Measurements from ENCODE around the gene TRANK1. TPM values are rescaled to one million over a fixed set of nuclear protein-coding genes. Genes with fewer than 3 reads are reported as not detected.

Gene TRANK1
- polyA plus RNA-seq, 1 donor from 2014 or later = 11.6 TPM

DNA sequence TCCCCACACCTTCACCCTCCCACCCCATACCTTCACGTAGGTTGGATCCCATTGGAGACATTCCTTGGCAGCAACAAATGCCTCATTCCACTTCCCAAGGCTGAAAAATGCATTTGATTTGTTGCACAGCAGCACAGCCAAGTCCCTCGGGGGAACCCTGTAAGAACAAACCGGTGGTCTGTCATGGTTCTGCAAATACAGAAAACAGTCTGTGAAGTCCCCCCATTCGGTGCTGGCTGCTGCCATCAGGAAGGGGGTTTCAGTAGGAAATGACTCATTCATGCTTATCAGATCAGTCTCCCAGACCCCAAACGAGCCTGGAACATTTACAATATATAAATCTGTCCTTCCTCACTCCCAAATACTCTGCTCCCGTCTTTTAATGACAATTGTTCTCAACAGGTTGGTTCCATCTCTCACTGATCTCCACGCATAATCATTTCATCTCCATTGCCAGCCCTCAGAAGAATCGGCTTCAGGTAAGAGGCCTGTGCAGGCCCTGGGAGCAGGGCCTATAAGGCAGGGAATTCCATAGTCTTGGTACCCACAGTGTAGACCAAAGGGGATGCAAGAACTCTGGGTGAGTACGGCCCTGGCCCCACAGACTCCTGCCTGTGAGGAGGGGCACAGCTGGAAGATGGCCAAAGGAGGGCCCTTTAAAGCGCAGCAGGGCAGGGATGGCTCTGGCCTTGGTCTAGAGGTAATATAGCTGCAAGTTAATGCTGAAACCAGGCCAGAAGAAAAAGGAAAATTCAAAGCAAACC is 41.6 kb downstream of the TRANK1 start:
- no peaks in the 10 kb centered on the region for H3K9me3 ChIP-seq (ENCODE audit: low read length)
- no peak overlapping the region for H3K4me2 ChIP-seq (ENCODE audit: low read length)
- H4K20me1 ChIP-seq (ENCODE audit: insufficient read depth) = no peaks in the 10 kb centered on the region
- TF ChIP-seq EP300 (conservative IDR thresholded peaks at IDR 0.05; ENCODE audit: poor library complexity, severe bottlenecking) = no peak
- no peak for TF ChIP-seq SMC3 (conservative IDR thresholded peaks at IDR 0.05; ENCODE audit: poor library complexity)
- no peak for TF ChIP-seq MXI1 (conservative IDR thresholded peaks at IDR 0.05; ENCODE audit: poor library complexity, severe bottlenecking)
- TF ChIP-seq POLR2AphosphoS5 (IDR thresholded peaks at IDR 0.05) = no peak
- TF ChIP-seq, protein P1, sequence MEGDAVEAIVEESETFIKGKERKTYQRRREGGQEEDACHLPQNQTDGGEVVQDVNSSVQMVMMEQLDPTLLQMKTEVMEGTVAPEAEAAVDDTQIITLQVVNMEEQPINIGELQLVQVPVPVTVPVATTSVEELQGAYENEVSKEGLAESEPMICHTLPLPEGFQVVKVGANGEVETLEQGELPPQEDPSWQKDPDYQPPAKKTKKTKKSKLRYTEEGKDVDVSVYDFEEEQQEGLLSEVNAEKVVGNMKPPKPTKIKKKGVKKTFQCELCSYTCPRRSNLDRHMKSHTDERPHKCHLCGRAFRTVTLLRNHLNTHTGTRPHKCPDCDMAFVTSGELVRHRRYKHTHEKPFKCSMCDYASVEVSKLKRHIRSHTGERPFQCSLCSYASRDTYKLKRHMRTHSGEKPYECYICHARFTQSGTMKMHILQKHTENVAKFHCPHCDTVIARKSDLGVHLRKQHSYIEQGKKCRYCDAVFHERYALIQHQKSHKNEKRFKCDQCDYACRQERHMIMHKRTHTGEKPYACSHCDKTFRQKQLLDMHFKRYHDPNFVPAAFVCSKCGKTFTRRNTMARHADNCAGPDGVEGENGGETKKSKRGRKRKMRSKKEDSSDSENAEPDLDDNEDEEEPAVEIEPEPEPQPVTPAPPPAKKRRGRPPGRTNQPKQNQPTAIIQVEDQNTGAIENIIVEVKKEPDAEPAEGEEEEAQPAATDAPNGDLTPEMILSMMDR (IDR thresholded peaks at IDR 0.05; ENCODE audit: poor library complexity, severe bottlenecking) = no peak
- TF ChIP-seq REST (IDR thresholded peaks at IDR 0.05; ENCODE audit: borderline replicate concordance) = no peak
- TF ChIP-seq EZH2 (IDR thresholded peaks at IDR 0.05; ENCODE audit: borderline replicate concordance, insufficient read depth, low read length, poor library complexity, severe bottlenecking) = no peak
- no peak overlapping the region for H3K4me3 ChIP-seq (ENCODE audit: low read length)
- no peaks in the 10 kb centered on the region for H3K79me2 ChIP-seq (replicated peaks; ENCODE audit: insufficient read depth, low read length)
- H2AFZ ChIP-seq (ENCODE audit: low read depth, low read length) = no peak overlapping the region
- no peak overlapping the region for H3K9ac ChIP-seq (ENCODE audit: low read length)
- H3F3A ChIP-seq (ENCODE audit: insufficient read depth, low read length, poor library complexity, severe bottlenecking) = no peaks in the 10 kb centered on the region
- no peaks in the 10 kb centered on the region for H3K27me3 ChIP-seq (ENCODE audit: insufficient read depth, low read depth, low read length)
- H3K9me2 ChIP-seq (ENCODE audit: insufficient read depth, low read length) = no peaks in the 10 kb centered on the region
- no peaks in the 10 kb centered on the region for H3K36me3 ChIP-seq (ENCODE audit: insufficient read depth, low read length)
- no peak overlapping the region for H3K27ac ChIP-seq (ENCODE audit: low read length)

GRCh38 chr3:36901588-36901987 is 43.3 kb downstream of the TRANK1 start:
- Histone ChIP-seq H3K36me3 (ENCODE audit: insufficient read depth, low read length) (no peaks in the 10 kb centered on the region), H2AFZ (ENCODE audit: low read depth, low read length) (no peak overlapping the region), H3K9me3 (ENCODE audit: low read length) (no peaks in the 10 kb centered on the region), H3K4me2 (ENCODE audit: low read length) (no peak overlapping the region), H4K20me1 (ENCODE audit: insufficient read depth) (no peaks in the 10 kb centered on the region), H3K4me3 (ENCODE audit: low read length) (no peak overlapping the region), H3K27me3 (ENCODE audit: insufficient read depth, low read depth, low read length) (no peaks in the 10 kb centered on the region), H3K9me2 (ENCODE audit: insufficient read depth, low read length) (no peaks in the 10 kb centered on the region), H3K79me2 (replicated peaks; ENCODE audit: insufficient read depth, low read length) (no peaks in the 10 kb centered on the region), H3K9ac (ENCODE audit: low read length) (no peak overlapping the region), H3K27ac (ENCODE audit: low read length) (no peak overlapping the region), H3F3A (ENCODE audit: insufficient read depth, low read length, poor library complexity, severe bottlenecking) (no peaks in the 10 kb centered on the region)
- TF ChIP-seq TAF1 (IDR thresholded peaks at IDR 0.05; ENCODE audit: low read depth) (no peak), REST (IDR thresholded peaks at IDR 0.05; ENCODE audit: borderline replicate concordance) (no peak), POLR2AphosphoS5 (IDR thresholded peaks at IDR 0.05) (no peak), EP300 (conservative IDR thresholded peaks at IDR 0.05; ENCODE audit: poor library complexity, severe bottlenecking) (no peak), EZH2 (IDR thresholded peaks at IDR 0.05; ENCODE audit: borderline replicate concordance, insufficient read depth, low read length, poor library complexity, severe bottlenecking) (no peak), MXI1 (conservative IDR thresholded peaks at IDR 0.05; ENCODE audit: poor library complexity, severe bottlenecking) (no peak), RAD21 (conservative IDR thresholded peaks at IDR 0.05) (no peak), SMC3 (conservative IDR thresholded peaks at IDR 0.05; ENCODE audit: poor library complexity) (no peak)
- TF ChIP-seq, protein P1 (IDR thresholded peaks at IDR 0.05; ENCODE audit: poor library complexity, severe bottlenecking) = no peak
